Inferior parietal cortex (tissue), 1 donor: ENCODE results near the gene NTN5.
"Not testable (repeated sequence)": the region's sequence is repeated elsewhere in the genome, so short reads cannot be mapped to it uniquely, and the experiment has no call there.

Source experiments
- DNase-seq: peaks from one replicate; pipeline ENCODE4 v3.0.0-alpha.2; 2016; ENCODE audit errors: extremely low spot score

Gene NTN5

DNA sequence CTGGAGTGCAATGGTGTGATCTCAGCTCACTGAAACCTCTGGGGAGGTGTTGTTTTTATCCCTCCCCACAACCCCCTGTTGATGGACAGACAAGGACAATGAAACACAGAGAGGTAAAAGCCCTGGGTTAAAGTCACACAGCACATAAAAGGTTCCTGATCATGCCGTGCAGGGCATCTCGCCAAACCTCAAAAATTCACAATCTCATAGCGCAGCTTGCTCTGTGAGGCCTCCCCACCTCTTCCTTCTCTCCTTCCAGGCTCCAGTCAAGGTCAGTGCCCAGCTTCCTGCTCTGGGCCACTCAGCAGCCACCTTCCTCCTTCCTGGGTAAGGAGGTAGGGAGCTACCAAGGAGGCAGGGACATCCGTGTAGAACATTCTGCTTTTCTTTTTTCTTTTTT, 25.2 kb upstream of the NTN5 start:
- no peak for DNase-seq

DNA sequence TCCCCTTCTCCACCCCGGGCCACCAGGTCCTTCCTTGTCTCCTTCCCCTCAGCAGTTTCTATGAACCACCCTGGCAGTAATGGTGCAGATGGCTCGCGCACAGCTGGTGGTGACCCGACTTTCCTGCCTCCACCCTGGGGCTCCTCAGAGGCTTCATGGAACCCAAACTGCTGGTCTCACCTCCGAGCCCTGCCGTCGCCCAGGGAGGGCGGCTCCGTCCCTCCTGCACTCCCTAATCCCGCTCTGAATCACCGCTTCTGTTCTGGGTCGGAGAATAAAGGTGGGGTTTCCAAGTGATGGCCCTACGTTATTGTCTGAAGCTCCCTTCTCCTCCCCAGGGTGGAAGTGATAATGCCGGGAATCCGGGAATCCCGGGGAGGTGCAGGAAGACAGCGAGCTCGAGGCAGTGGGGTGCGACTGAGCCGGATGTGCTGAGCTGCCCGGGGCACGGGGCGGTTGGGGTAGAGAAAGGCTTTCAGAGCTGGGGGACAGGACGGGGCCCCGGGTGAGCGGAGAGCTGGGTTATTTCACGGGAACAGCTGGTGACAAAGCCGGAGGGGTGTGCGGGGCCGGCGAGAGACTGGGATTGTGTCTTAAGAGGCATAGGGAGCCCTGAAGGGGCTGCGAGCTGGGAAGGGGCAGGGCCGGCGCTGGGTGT, 23.7 kb upstream of the NTN5 start:
- DNase-seq: no peak

DNA sequence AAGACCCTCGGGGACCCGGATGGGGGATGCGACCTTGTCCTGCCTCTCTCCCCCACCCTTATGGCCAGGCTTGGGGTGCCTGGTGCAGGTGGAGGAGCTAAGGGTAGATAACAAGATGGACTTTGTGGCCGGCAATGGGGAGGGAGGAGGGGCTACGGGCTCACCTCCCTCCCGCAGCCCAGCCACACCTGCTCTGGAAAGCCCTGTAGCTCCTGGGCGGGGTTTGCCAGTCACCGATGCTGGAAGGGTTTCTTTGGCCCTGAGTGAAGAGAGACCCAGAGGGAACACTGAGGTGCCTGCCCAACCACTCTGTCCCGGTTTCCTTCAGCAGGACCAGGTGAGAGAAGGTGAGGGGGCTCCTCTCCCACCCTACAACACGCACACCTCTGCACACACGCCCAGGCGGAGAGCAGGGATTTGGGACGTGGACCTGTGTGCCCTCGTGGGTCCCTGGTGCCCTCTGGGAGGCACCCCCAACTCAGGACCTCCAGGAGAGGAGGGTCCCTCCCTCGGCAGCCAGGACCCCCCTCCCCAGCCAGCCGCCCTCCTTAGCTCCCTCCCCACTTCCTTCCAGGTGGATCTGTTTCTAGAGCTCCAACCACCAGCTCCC, 23.0 kb upstream of the NTN5 start, which contains the start of gene FUT2:
Gene FUT2 (plus strand): TSS at position 229 of the 610 bp plus-strand sequence. CDS start 6,986 bp downstream, outside the sequence.
- no peak for DNase-seq

DNA sequence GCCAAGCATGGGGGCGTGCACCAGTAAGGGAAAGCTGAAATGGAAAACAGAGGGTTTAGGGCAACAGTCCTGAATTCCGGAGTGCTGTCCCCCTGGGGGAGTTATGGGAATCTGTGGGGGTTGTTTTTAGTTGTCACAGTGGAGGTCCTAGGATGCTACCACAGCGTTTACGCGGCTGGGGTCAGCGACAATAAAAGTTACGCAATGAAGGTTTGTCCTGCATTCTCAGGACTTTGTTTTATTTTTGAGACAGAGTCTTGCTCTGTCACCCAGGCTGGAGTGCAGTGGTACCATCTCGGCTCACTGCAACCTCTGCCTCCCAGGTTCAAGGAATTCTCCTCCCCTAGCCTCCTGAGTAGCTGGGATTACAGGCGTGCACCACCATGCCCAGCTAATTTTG, 20.8 kb upstream of the NTN5 start:
- not testable (repeated sequence) for DNase-seq

DNA sequence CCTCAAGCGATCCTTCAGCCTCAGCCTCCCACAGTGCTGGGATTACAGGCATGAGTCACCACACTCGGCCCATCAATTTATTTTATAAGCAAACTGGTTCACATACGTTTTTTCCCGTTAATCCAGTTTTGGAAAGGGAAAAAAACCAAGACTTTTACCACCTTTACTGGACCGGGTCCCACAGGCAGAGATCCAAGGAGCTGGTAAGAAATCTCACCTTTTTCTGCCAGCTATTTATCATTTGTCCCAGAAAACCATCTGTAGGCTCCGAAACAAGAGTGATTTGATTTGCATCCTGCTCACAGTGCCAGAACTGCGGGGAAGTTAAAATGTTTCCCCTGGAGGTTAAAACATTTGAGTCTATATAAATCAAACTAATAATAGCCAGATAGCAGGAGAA, 16.6 kb upstream of the NTN5 start:
- peak; percentile 43 for DNase-seq

DNA sequence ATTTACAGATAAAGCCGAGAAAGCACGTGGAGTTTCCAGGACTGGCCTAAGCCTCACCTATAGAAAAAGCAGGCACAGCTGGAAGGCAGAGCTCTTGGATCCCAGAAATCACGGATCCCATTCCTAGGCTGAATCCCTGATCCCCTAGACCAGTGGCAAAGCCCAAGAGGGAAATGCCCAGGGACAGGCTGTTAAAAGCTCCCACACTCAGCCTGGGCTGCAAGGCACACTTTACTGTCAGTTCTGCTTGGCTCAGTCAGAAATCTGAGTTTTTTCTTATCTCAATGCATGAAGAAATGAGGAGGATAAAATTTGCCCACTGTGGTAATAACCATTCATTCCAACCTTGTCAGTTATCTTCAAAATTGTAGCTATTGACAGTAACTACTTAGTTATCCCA, 15.0 kb upstream of the NTN5 start:
- DNase-seq: no peak

DNA sequence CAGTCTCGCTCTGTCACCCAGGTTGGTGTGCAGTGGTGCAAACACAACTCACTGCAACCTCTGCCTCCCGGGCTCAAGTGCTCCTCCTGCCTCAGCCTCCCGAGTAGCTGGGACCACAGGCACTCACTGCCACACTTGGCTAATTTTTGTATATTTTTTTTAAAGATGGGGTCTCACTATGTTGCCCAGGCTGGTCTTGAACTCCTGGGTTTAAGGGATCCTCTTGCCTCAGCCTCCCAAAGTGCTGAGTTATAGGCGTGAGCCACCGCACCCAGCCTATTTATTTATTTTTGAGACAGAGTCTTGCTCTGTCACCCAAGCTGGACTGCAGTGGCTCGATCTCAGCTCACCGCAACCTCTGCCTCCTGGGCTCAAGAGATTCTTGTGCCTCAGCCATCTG, 13.8 kb upstream of the NTN5 start:
- DNase-seq: not testable (repeated sequence)

DNA sequence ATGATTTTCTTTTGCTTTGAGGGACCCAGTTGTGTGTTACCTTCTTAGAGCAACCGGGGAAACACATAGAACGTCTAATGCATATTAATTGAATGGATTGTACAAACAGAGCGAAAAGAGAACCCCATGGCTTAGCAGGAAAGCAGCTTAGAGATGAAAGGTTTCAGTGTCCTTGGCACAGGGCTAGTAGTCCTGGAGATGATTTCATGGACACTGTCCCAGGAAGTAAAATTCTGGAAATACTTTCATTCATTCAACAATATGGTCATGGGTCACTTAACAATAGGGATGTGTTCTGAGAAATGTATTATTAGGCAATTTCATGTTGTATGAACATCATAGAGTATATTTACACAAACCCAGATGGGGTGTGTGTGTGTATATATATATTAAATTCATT, 13.3 kb upstream of the NTN5 start:
- DNase-seq: no peak

DNA sequence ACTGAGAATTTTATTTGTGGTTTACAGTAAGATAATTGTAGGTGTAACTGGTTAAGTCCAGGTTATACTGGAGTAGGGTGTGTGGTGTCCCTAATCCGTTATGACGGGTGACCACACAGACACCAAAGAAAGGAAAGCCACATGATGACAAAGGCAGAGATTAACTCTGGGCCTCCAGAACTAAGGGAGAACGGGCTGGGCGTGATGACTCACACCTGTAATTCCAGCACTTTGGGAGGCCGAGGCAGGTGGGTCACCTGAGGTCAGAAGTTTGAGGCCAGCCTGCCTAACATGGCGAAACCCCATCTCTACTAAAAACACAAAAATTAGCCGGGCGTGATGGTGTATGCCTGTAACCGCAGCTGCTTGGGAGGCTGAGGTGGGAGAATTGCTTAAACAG, 12.8 kb upstream of the NTN5 start:
- no peak for DNase-seq

DNA sequence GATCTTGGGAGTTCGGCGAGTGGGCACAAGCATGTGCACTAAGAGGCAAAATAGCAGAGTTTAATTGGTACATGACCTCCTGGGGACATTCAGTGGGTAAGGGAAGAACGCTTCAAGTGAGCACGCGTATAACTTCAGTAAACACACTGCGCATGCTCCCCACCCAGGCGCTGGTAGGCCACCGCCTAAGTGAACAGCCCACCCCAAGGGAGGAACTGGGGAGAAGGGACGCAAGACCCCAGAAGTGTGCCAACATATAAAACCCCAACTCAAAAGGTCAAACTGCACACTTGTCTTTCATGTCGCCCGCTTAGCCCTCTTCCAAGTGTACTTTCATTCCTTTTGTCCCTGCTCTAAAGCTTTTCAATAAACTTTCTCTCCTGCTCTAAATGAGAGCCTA, 10.5 kb upstream of the NTN5 start:
- DNase-seq: peak; percentile 58

DNA sequence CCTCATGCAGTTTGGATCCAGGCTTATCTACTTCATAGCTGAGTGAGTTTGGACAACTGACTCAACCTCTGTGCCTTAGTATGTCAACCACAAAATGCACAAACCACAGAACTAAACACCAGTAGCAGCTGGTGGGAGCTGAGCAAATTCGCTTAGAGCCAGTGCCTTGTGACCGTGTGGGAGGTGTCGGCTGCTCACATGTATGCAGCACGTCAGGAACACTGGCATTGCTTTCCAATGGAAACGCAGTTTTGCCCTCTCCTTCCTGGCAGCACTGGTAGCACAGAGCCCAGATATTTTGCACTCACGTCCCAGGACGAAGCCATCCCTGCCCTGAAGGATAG, 8.3 kb upstream of the NTN5 start:
- DNase-seq: peak; percentile 69

DNA sequence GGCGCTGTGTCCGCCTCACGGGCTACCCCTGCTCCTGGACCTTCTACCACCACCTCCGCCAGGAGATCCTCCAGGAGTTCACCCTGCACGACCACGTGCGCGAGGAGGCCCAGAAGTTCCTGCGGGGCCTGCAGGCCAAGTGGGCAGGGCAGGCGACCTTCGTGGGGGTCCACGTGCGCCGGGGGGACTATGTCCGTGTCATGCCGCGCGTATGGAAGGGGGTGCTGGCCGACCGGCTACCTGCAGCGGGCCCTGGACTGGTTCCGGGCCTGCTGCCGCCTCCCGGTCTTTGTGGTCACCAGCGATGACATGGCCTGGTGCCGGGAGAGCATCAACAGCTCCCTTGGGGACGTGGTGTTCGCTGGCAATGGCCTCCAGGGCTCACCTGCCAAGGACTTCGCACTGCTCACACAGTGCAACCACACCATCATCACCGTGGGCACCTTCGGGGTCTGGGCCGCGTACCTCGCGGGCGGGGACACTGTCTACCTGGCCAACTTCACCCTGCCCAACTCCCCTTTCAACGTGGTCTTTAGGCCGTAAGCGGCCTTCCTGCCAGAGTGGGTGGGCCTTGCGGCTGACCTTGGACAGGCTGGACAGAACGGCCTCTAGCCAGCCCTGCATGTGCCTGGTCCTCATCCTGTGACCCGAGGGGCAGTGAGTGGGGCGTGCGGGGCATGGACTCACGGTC, 7.8 kb upstream of the NTN5 start:
- no peak for DNase-seq

DNA sequence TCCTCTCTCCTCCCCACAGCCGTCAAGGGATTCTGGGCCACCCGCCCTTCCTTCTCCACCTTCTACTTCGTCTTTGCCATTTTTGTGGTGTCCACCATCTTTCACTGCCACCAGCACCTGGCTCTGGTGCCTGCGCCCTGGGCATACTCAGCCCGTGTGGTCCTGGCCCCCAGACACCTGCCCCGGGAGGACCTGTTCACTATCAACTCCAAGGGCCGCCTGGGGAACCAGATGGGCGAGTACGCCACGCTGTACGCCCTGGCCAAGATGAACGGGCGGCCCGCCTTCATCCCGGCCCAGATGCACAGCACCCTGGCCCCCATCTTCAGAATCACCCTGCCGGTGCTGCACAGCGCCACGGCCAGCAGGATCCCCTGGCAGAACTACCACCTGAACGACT, 7.2 kb upstream of the NTN5 start:
- DNase-seq: not testable (repeated sequence)

DNA sequence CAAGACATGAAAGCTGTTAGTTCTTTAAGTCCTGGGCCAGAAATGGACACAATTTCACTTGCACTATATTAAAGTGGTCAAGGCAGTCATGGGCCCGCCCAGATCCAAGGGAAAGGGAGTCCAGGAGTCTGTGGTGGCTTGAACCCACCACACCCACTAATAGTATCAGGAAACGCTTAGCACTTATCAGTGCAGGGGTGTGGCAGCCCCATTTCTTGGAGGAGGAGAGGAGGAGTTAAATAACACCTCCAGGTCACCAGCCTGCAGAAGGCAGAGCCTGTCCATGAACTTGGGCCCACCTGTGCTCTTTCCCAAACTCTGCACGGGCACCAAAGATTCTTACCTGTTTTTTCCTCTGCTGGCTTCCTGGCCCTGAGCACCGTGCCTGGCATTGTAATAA, 5.4 kb upstream of the NTN5 start:
- DNase-seq: no peak

DNA sequence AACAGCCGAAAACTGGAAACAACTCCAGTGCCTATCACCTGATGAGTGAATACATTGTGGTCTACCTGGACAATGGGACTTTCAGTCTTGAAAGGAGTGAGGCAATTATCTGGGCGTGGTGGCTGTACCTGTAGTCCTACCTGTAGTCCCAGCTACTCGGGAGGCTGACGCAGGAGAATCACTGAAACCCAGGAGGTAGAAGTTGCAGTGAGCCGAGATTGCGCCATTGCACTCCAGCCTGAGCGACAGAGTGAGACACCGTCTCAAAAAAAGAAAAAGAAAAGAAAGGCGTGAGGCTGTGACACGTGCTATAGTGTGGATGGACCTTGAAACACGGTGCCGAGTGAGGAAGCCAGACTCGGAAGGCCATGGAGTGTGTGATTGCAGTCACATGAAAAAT, 4.1 kb upstream of the NTN5 start:
- no peak for DNase-seq

DNA sequence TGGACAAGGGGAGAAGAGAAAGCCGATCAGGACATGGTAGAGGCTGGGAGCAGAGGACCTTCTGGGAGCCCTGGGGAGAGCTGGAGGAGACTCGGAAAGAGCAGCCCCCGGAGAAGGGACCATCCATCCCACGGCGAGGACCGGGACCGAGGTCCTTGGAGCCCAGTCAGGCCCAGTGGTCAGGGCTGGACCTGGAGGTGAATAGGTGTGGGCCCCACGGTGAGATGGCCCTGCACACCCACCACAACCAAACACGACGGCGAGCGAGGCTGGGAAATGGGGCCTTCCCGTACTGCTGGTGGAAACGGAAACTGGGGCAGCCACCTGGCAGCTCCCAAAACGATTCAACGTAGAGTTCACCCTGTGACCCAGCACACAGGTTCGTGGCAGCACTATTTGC, 3.7 kb upstream of the NTN5 start:
- DNase-seq: no peak

DNA sequence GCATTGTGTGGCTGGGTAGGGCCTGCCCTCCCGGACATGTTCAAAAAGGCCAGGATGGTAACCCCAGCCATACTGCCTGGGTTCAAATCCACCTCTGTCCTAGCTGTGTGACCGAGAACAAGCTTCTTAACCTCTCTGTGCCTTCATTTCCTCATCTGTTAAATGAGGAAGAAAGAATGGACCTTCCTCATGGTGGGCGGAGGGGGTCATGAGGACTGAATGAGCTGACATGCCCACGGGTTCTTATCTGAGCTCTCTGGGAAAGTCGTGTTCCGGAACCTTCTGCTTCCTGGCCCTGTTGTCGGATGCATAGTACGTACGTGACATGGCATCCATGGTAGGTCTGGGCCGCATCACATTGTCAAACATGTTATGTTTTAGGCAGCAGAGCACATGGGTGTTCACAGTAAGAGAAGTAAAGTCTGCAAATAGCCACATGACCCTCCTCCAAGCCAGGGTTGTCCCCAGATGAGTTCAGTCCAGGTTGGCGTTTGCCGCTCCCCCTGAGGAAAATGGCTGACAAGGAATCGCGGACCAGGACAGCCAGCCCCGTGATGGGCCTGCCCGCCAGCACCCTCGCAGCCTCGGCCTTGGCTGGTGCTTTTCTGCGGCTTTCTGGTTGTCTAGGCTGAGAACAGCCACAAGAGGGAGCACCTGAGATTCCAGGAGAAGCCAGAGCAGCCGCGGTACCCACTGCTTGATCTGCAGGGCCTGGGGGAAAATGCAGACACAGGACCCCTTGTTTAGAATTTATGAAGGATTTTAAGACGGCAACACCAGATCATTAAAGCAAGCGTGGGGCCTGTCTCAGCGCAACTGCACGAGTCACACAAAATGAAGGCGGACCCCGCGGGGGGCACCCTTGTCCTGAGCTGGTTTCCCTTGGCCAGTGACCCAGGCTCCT, 2.4 kb upstream of the NTN5 start:
- DNase-seq: peak; percentile 93

DNA sequence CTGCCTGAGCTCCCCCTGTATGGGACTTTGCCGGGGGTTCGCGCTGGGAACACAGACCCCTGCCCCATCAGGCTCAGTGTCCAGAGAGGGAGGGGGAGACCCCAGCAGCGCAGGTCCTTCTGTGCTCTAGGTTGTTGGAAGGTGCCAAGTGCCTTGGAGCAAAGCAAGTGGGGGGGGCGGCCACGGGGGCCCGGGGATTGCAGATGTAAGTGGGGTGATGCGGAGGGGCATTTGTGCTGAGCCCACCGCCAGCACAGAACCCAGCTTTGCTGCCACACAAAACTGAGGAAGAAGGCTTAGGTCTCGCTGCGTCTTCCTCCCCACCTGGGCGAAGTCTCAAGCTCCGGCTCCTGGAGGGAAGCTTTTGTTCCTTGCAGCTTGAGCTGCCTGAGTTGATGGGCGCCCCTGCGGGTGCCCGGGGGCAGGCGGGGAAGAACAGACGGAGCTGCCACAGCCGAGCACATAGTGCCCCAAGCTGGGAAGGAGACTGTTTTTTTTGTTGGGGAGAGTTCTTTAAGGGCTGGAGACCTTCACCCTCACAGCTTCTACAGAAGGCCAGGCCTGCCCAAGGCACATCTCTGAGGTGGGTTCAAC, 1.5 kb upstream of the NTN5 start:
- DNase-seq: no peak

DNA sequence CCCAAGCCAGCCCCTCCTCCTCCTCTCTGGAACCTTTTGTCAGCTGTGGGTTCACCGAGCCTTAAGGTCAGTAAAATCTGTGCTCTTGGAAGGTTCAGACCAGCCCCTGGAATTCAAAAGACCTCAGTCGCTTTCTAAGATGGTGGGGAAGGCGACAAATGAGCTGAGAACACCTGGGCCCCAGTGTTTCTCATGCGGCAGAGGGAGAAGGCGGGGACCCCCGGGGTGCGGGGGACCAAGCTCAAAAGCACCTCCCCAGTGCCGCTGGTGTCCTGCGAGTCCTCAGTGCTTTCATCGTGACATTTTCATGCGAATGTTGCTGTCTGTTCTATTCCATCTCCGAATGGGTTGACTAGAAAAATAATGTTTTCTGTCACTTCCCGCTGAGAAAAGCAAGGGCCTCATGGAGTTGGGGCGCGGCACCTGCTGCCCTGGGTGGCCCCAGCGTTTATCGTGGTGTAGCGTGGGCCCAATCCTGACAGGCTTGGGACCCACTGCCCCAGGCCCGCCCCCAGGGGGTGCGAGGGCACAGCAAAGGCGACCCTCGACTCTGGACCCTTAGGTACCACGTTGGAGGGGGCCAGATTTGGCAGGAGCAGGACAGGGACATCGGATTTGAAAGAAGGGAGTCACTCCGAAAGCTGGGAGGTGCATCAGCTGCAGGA, 751 bp upstream of the NTN5 start:
- DNase-seq: no peak

DNA sequence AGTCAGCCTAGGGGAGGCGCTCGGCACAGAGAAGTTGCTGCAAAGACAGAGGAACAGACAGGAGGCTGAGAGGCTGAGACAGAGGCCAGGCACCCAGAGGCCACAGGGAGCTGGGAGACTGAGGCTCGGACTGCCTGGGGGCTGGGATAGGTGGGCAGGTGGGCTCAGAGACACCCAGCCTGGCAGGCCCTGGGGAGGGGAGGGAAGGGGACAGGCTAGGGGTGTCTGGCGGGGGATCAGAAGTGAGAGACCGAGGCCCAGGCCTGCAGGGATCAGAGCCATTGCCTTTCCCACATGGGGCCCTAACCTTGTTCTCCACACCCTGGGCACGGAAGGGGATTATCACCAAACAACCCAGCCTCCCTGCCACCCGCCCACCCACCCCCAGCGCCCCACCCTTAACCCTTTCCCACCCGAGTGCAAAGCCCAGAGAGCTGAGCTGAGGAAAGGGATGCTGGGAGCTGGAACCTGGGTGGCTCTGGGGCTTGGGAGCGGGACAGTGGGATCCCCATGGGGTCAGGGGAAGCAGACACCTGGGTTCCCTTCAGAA, 1.3 kb downstream of the NTN5 start:
- no peak for DNase-seq
